Stimulated activated CD8-positive, alpha-beta memory T cell treated with anti-CD3 and anti-CD28 coated beads, Interleukin-15, amount 100 ng/mL, for 1 hour (primary cell): ENCODE results near the gene VPS11.

Source experiments
- DNase-seq: peaks from one replicate; pipeline ENCODE4 v3.0.0-alpha.2; 2020; ENCODE audit warnings: low read depth

Gene VPS11

DNA sequence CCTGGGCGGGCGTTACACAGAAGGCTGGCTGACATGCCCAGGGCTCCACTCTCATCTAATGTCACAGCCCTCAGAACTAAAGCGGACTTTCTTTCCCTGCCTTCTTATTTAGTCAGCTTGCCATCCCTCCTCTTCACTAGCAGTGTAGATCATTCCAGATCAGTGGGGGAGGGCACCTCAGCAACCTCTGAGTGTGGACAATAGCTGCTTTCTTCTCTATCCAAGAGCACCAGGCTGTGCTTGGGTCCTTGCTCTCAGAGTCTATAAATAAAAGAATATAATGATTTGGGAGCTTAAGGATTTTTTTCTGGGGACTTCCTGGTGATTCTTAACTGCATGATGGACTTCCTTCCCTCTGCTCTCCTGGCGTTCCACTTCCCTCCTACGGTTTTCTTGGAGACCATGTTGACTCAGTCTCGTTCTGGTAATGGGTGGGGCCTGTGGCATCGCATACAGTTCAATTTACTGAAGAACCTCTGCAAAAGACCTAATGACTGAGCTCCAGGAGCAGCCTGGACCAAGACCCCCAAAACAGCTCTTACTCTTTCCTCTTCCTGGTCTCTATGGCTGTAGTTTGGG, 14.2 kb downstream of the VPS11 start:
- DNase-seq: no peak

GRCh38 chr11:119084663-119085436, 17.2 kb downstream of the VPS11 start, which contains the start of gene HMBS:
HMBS (plus strand) TSS chr11:119084881; CDS start chr11:119085034, 153 bp downstream.
- peak; percentile 84 for DNase-seq

GRCh38 chr11:119085437-119085847, 17.8 kb downstream of the VPS11 start:
- DNase-seq: no peak

GRCh38 chr11:119087123-119087522, 19.5 kb downstream of the VPS11 start:
- no peak for DNase-seq

DNA sequence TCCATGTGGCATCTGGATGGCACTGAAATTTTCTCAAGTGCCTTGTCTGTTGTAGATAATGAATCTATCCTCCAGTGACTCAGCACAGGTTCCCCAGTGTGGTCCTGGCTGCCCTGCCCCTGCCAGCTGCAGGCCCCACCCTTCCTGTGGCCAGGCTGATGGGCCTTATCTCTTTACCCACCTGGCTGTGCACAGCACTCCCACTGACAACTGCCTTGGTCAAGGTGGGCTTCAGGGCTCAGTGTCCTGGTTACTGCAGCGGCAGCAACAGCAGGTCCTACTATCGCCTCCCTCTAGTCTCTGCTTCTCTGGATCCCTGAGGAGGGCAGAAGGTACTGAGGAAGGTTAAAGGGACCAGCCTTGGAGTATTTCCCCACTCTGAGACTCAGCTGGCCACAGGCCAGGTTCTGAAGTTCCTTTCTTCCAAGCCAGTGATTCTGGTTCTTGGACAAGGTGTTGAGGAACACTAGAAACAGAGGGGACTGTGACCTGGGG, 20.2 kb downstream of the VPS11 start:
- no peak for DNase-seq

- DNase-seq: no peak
Observed at GRCh38 chr11:119088406-119088805, 20.8 kb downstream of the VPS11 start.

GRCh38 chr11:119089319-119089718, 21.7 kb downstream of the VPS11 start:
- DNase-seq: no peak

GRCh38 chr11:119091178-119091577, 23.6 kb downstream of the VPS11 start:
- DNase-seq: no peak

GRCh38 chr11:119091966-119092879, 24.6 kb downstream of the VPS11 start:
- no peak for DNase-seq

DNA sequence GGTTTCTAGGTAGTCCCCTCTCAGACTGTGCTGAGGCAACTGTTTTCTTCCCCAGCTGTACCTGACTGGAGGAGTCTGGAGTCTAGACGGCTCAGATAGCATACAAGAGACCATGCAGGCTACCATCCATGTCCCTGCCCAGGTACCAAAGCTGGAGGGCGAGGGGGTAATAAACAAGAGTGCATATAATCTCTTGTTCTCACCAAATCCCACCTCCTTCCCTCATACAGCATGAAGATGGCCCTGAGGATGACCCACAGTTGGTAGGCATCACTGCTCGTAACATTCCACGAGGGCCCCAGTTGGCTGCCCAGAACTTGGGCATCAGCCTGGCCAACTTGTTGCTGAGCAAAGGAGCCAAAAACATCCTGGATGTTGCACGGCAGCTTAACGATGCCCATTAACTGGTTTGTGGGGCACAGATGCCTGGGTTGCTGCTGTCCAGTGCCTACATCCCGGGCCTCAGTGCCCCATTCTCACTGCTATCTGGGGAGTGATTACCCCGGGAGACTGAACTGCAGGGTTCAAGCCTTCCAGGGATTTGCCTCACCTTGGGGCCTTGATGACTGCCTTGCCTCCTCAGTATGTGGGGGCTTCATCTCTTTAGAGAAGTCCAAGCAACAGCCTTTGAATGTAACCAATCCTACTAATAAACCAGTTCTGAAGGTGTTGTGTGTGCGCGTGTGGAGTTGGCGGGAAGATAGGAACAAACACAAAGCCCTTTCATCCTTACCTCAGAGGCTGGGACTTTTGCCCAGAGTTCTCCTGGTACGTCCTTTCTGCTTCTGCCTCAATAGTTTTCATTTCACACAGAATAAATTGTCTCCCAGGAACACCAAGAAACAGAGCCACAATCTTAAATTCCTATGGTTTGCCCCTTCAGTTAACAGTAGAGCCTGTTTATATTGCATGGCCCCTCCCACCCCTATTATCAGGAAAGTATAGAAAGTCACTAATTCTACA, 25.5 kb downstream of the VPS11 start:
- DNase-seq: no peak

DNA sequence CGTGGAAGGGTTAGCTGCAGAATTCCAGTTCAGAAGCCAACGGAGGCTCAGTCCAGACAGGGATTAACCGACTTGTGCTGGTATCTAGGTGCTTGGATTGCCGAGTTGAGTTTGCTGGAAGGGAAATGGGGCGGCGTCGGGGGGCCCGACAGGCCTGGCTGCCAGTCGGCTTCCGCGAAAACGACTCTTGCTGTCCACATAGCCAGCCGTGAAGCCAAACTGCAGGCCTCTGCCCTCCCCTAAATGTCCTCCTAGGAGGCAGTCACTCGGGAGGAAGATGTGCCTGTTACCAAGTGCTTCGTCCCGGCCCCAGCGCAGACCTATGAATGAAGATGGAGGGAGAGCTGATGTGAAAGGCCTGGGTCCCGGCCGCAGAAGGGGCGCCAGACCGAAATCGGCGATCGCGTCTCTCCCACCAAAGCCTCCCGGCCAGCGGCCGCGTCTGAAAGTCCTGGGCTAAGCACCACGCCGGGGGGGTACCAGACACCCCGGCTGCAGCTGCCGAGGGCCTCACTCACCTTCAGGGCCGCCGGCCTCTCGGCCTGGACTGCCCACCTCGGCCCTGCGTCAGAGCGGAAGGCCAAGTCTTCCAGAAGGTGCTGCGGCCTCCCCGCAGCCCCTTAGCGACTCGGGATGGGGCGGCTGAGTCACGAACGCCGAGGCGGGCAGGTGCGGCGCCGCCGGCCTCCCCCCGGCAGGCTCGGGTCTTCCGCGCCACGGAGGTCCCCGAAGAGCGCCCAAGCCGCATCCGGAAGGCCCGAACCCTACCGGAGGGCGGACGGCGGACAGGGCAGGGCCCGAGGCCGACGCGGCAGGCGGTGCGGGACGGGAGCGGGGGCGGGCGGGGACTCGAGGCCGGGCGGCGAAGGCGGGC, 26.6 kb downstream of the VPS11 start:
- DNase-seq: no peak

GRCh38 chr11:119094816-119095065, 27.1 kb downstream of the VPS11 start:
- no peak for DNase-seq

- DNase-seq: peak; percentile 97
Observed at GRCh38 chr11:119095066-119095880, 27.7 kb downstream of the VPS11 start.

DNA sequence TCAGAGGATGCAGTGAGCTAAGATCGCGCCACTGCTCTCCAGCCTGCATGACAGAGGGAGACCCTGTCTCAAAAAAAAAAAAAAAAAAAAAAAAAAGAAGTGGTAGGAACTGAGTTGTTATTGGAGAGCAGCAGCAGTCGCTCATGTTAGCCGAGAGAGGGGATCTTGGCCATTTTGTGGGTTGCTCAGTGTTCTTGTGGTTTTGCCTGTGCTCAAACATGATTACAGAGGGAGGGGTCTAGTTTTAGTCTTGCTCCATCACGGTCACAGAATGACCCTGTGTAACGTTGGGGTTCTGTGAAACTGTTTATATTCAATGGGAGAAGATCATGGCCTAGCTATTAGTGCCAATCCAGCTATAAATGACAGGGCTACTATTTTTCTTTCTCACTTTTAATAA, 32.1 kb downstream of the VPS11 start:
- no peak for DNase-seq

DNA sequence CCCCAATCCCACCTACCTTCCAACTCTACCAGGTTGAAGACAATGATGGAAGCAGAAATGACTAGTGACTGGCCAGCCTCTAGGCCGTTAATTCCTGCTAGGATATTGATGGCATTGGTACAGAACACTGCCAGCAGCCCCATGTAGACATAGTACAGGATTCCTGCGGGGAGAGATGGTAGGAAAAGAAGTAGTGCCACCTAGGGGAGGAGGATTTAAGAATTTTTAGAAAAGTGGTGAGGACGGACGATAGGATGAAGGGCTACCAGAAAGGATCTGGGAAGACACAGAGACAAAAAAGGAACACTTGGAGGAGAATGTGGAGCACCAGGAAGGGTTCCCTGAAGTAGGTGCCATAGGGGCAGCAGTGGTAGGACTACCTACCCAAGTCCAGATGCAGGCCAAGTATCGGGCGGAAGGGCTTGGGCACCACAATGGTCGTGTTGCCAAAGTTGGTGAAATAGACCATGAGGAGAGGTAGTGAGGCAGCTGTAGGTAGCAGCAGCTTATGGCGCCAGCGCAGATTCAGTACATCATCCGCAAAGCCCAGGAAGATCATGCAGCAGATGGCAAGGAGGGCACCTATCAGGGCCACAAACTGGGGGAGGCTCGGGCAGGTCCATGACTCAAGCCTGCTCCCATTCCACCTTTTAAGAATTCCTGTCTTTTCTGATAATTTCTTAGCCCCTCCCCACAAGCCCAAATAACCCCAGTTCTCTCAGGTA, 32.8 kb downstream of the VPS11 start:
- DNase-seq: no peak

- no peak for DNase-seq
Observed at GRCh38 chr11:119100994-119101758, 33.6 kb downstream of the VPS11 start.

GRCh38 chr11:119101759-119102423, 34.3 kb downstream of the VPS11 start, which contains the start of gene DPAGT1:
DPAGT1 (minus strand) TSS chr11:119101853; CDS start chr11:119101655, 198 bp downstream.
- DNase-seq: peak; percentile 76
